HG03469 (cell line): ENCODE results near the gene XG.
"Not testable (repeated sequence)": the region's sequence is repeated elsewhere in the genome, so short reads cannot be mapped to it uniquely, and the experiment has no call there.

Experiments
- ATAC-seq: cut with Tn5 transposase; IDR thresholded peaks from one replicate; pipeline ENCODE4 v1.9.1; 2021; ENCODE audit warnings: mild to moderate bottlenecking, moderate library complexity, moderate number of reproducible peaks; ENCODE audit not compliant: unreplicated experiment

XG gene

DNA sequence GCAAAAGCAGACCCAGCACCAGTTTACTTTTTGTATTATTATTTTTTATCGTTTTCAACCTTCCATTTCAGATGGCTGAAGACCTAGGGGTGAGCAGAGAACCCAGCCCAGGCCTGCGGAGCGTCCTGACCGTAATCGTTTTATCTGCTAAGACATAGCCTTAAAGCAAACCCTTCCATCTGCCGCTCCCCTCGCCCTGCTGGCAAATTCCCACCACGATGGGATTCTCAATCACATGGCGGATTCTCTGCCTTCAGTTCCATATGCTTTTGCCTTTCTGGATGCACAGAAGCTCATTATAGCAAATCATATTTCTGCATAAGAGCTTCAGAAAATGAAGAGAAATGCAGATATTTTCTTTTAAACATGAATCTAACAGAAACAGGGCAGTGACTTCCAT lies 18.6 kb upstream of the XG start:
- ATAC-seq = no peak

DNA sequence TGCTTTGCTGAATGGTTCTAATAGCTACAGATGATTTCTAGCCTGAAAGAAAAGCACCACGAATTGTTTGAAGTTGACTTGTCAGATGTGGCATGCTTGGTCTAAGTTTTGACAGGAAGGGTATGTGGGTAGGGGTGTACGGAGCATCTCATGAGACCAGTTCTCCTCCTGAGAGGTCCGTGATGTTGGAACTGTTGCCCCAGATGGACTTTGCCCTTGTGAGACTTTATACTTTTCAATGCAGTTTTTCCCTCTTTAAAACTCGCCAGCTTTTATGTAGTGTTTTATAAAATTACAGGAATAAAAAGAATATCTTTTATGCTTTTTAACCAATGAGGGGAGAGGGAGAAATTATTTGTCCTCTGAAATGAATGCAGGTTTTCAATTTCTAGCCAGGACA lies 16.6 kb upstream of the XG start:
- ATAC-seq = no peak

DNA sequence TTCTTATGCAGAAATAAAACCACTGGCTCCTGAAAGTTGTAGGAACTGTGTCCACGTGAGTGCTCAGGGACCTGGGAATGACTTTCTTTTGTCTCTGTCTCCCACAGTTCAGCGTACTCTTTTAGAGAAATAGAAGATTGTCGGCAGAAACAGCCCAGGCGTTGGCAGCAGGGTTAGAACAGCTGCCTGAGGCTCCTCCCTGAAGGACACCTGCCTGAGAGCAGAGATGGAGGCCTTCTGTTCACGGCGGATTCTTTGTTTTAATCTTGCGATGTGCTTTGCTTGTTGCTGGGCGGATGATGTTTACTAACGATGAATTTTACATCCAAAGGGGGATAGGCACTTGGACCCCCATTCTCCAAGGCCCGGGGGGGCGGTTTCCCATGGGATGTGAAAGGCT lies 11.2 kb upstream of the XG start:
- ATAC-seq = no peak

DNA sequence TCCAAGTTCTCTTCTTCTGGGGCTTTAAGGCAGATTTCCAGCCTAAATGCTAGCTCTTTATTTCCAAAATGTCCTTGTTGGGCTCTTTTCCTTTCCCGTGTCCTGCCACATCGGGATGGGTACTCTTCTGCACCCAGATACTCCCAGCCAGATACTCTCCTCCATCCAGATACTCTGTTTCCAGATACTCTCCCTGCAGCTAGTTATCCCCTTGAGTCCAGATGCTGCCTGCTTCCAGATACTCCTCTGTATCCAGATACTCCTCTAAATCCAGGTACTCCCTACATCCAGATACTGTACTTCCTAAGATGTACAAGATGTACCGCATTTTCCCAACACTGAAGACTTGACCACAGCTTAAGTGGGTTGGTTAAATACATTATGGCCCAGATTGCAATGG lies 10.5 kb upstream of the XG start:
- ATAC-seq = no peak

DNA sequence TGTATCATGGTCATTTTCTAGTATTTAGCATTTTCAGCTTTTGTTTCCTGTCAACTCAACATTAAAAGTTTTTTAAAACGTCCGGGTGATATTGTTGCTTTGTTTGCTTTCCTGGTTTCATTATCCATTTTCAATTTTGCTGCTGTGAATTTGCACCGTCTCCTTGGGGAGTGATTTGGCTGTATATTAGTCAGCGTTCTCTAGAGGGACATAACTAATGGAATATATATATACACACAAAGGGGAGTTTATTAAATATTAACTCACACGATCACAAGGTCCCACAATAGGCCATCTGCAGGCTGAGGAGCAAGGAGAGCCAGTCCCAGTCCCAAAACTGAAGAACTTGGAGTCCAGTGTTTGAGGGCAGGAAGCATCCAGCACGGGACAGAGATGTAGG lies 5.6 kb upstream of the XG start:
- ATAC-seq = not testable (repeated sequence)

DNA sequence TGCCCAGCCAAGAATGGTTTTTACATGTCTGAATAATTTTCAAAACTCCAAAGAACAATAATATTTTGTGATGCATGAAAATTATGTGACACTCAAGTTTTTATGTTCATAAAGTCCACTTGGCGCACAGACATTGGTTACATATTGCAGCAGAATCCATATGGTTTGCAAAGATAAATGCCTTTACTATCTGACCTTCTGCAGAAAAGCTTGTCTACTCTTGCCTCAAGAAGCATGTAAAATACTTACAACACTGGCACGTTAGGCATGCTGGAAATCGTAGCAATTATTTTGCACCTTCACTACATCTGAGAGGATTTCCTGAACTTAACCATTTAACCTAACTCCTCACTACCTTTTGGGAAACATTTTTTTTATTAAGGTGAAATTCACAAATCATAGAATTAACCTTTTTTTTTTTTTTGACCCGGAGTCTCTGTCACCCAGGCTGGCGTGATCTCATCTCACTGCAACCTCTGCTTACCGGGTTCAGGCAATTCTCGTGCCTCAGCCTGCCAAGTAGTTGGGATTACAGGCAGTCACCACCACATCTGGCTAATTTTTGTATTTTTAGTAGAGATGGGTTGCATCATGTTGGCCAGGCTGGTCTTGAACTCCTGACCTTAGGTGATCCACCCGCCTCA lies 3.5 kb upstream of the XG start:
- ATAC-seq = no peak

DNA sequence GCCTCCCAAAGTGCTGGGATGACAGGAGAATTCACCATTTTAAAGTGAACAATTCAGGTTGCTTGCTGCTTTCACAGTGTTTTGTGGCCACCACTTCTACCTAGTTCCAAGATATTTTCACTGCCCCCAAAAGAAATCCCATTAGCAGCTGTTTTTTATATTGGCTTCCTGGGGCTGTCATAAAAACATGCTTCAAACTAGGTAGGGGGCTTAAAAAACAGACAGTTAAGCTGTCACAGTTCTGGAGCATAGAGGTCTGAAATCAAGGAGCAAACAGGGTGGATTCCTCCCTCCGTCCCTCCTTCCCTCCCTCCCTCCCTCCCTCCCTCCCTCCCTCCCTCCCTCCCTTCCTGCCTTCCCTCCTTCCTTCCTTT lies 3.0 kb upstream of the XG start:
- no peak for ATAC-seq

DNA sequence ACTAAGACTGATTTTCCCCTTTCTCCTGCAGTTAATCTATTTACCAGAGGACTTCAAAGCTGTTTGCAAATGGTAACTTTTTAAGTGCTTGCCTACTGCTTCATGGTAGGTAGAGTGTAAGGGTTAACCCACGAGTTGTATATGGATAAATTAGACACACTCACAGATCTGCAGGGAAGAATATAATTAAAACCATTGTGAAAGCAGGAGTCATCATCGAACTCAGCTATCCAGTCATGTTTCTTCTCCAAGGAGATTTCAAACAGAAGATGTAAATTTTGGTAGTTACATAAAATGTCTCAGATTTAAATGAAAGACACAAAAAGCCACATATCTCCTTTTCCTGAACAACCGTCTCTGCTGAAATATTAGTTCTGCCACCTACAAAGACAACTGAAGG lies 549 bp upstream of the XG start:
- no peak for ATAC-seq

DNA sequence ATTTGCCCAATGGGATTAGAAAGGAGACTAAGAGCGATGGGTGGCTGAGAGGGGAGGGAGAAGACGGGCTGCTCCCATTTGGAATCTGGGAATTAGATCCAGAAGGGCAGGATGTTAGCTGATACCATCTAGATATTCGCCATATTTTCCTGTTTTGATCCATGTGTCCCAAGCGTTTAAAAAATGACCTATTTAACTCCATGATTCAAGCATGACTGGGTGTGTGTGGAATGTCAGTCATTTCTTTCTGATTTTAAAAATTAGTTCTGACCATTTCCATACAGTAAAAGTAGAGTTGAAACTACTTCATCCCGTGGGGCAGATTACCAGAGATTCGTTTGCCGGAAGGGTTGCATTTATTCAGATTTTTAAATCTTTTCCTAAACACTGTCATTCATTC lies 601 bp downstream of the XG start:
- ATAC-seq = not testable (repeated sequence)

DNA sequence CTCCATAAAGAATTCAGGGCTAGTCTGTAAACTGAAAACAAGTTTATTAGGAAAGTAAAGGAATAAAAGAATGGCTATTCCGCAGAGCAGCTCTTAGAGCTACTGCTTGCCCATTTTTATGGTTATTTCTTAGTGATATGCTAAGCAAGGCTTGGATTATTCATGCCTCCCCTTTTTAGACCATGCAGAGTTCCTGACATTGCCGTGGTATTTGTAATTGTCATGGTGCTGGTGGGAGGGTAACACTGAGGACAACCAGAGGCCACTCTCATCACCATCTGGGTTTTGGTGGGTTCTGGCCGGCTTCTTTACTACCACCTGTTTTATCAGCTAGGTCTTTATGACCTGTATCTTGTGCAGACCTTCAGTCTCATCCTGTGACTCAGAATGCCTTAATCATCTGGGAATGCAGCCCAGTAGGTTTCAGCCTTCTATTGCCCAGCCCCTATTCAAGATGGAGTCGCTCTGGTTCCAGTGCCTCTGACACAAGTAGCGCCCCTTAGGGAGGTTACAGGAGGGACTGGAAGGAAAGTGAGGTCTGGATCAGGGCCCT lies 3.4 kb downstream of the XG start:
- not testable (repeated sequence) for ATAC-seq

DNA sequence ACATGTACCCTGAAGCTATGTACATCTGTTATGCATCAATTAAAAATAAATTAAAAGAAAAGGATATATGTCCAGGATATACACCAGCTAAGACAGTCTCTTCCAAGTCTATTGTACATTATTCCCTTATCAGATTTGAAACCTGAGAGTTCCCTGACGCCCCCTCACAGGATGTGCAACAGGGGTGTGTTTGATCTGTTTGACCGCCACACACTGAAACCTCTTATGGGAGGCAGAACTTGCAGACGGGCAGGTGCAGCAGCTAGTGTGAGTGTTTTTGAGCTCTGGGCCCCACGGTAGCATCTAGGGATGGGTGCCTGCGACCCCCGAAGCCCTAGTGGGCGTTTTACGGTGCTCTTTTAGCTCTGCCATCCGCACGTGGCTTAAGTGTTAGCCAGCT lies 4.7 kb downstream of the XG start:
- no peak for ATAC-seq

DNA sequence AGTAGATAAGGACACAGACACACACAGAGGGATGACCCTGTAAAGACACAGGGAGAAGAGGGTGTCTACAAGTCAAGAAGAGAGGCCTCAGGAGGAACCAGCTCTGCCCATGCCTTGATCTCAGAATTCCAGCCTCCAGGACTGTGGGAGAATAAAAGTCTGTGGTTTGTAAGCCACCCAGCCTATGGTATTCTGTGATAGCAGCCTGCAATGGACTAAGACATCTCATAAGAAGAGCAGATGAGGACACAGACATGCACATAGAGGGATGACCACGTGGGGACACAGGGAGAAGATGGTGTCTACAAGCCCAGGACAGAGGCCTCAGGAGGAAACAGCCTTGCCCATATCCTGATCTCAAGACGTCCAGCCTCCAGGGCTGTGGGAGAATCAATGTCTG lies 9.4 kb downstream of the XG start:
- no peak for ATAC-seq

DNA sequence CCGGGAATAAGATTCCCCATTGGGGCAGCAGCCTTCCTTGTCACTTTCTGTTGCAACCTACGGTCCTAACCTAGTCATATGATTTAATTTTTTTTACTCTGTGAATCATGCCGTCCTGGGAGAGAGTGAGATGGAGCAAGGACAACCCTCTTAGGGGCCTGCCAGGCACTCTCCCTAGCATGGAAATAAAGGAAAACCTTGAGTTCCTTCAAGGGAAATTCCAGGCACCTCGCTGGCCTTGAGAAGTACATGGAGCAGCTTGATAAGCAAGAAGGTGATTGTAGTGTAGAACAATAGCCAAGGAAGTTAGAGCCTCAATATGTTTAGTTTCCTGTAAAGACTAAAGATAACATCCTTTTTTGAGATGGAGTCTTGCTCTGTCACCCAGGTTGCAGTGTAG lies 10.8 kb downstream of the XG start:
- ATAC-seq = not testable (repeated sequence)

DNA sequence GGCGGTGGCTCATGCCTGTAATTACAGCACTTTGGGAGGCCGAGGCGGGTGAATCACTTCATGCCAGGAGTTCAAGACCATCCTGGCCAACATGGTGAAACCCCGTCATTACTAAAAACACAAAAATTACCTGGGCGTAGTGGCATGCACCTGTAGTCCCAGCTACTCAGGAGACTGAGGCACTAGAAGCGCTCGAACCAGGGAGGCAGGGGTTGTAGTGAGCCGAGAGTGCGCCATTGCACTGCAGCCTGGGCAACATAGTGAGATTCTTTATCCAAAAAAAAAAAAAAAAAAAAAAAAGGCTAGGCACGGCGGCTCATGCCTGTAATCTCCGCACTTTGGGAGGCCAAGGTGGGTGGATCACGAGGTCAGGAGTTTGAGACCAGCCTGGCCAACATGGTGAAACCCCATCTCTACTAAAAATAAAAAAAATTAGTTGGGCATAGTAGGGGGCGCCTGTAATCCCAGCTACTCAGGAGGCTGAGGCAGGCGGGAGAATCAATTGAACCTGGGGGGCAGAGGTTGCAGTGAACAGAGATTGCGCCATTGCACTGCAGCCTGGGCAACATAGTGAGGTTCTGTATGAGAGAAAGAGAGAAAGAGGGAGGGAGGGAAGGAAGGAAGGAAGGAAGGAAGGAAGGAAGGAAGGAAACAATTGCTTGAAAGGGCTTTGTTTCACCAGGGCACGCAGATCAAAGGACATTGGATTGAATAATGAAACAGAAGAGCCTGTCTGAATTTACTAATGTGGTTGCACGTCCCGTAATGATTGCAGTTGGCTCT lies 13.1 kb downstream of the XG start:
- ATAC-seq = not testable (repeated sequence)

DNA sequence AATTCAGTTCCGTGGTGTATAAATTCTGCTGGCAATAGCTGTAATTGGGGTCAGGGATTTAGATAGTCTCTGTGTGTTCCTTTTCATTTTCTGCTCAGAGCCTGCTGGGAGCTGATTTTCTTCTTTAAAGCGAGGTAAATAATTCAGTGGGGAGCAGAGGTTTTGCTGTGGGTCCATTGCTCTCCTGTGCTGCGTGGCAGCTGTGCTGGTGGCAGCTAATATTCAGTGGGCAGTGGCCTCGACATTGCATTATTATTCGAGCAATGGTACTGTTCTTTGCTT lies 13.7 kb downstream of the XG start:
- no peak for ATAC-seq

DNA sequence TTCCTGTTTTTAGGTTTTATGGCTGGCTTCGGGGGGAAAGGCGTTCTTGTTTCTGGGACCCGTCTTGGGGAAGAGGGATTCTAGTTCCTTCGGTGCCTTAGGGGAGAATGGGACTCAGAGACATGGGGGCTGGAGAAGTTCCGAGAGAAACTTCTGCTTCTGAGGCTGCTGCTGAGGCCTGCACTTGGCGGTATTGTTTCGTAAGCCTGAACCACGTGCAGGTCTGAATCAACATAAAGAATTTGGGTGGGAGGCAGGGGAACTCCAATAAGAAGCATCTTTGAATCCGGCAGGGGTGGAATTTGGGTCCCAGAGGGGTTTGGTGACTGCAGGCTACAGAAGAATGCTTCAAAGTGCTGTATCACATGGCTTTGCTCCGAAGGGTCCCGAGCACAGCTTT lies 15.1 kb downstream of the XG start:
- no peak for ATAC-seq

DNA sequence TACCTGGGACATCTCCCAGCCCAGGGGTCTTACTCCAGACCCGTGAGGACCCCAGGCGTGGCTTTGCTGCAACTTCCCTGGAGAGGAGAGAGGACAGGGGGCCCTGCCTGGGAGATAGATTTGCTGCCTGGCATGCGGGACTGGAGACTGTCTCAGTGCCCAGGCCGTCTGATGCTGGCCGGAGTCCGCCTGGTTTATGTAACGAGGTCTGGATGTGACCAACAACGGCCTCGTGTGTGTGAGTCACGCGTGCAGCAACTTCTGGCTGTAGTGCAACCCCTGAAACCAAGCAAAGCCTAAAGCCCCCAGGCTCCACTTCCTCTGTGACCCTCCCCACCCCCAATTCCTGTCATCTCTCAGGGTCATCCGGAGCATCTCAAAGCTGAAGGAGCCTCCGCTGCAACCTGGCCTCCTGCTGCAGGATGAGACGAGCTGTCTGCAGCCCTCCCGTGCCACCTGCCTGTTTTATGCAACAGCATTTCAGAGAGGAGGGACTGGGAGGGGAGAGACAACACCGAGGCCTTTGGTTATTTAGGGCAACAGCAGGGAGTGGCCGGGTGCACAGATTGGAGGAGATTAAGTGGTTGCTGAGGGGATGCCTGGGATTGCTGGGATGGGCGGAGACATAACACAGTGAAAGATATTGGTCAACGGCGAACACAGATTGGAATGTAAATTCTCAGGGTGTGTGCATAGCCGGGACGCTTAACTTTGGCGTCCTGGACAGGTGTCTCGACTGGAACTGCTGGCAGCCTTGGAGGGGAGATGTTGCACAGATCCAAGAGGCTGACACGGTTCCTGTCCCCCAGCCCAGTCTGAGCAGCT lies 16.0 kb downstream of the XG start:
- ATAC-seq = no peak

DNA sequence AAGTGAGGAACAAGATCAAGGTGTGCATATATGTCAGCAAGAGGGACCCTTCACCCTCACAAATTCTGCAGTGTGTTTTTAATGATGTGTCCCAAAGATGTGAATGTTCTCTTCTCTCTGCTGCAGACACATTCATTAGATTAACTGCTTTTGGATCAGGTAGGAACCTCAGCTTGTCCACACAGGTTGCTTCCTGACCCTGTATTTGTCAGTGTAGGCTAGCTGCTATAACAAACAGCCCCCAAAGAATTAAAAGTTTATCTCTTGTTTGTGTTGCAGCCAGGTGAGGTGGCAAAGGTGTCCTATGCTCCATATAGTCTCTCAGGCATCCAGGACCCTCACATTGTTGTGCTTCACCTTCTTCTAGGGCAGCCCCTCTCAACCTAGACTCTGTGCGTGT lies 17.8 kb downstream of the XG start:
- ATAC-seq = no peak

DNA sequence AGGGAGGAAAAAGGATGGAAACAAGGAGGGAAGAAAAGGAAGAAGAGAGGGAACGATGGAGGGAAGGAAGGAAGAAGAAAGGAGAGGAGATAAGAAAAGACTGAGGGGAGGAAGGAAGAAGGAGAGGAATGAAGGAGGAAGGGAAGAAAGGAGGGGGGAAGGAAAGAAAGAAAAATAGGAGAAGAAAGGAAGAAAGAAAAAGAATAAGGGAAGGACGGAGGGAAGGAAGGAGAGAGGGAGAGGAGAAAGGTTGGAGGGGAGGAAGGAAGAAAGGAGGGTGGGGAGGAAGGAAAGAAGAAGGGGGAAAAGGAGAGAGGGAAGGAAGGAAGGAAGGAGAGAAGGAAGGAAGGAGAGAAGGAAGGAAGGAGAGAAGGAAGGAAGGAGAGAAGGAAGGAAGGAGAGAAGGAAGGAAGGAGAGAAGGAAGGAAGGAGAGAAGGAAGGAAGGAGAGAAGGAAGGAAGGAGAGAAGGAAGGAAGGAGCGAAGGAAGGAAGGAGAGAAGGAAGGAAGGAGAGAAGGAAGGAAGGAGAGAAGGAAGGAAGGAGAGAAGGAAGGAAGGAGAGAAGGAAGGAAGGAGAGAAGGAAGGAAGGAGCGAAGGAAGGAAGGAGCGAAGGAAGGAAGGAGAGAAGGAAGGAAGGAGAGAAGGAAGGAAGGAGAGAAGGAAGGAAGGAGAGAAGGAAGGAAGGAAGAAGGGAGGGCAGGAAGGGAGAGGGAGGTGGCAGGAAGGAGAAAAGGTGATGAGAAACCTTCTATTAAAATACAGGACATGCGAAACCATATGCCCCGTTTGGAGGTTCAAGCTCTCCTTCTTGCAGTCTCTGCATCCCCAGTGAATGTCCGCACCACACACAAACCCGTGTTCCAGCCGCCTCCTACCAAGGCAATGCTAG lies 21.6 kb downstream of the XG start:
- not testable (repeated sequence) for ATAC-seq

DNA sequence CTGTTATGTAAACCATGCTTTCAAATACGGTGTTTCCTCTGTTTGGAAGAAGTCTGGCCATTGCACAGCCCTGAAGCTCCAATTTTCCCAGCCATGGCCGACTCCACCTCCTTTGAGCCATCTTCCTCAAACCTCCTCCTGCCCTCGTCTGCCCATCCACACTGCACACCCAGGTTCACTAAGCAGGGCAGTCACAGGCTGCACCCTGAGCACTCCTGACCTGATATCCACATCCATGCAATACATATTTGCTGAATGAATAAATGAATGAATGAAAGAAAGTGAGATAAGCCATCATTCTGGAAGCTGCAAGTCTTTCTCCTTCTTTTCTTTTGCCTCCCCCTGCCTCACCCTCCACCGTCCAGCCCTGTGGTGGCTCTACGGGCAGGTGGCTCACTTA lies 22.2 kb downstream of the XG start:
- ATAC-seq = no peak

DNA sequence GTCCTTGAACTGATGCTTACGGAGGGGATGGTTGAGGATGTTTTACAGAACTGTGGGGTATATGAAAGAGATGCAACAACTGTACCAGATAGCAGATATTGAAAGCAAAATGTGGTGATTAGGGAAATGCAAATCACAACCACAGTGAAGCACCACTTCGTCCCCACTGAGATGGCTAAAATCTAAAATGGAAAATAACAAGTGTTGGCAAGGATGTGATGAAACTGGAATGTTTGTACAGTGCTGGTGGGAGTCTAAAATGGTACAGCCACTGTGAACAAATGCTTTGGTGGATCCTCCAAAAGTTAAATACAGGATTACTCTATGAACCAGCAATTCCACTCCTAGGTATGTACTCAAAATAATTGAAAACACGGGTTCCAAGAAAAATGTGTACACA lies 22.9 kb downstream of the XG start:
- ATAC-seq = no peak
